K562 (cell line): ENCODE results near the gene S100A4. TPM values are rescaled to one million over a fixed set of nuclear protein-coding genes. Genes with fewer than 3 reads are reported as not detected.

Experiments used
- ATAC-seq: fragments of 200-7000 bp; cut with Tn5 transposase; 3 replicates; pipeline ENCODE4 v1.9.1; 2020; ENCODE audit warnings: moderate library complexity
- BruUV-seq: library from RNA; stranded (reverse); fragments of 400-500 nt; replicated peaks from 2 replicates; lab custom pipeline; 2021; lab: Mats Ljungman, UMichigan
- CTCF ChIA-PET: fragments of 300-600 bp; formaldehyde crosslinking; extraction: SDS; loops from one replicate; lab custom pipeline; 2021; ENCODE audit warnings: low intra/inter-chr PET ratio; lab: Yijun Ruan, JAX
- POLR2A ChIA-PET: fragments of 300-600, 350-650 bp; sonication (Branson Sonifier 250); formaldehyde crosslinking; extraction: SDS; loops from one replicate; lab custom pipeline; 2021; ENCODE audit warnings: antibody characterized with exemption, inconsistent platforms; lab: Yijun Ruan, JAX
- DNase-seq, 4 experiments: peaks; one replicate each; pipeline versions ENCODE4 v3.0.0 to v3.0.0-alpha.2; 2011 to 2018; ENCODE audit warnings: low spot score in 3 of 4, mixed read lengths in 3 of 4; ENCODE audit errors: extremely low read depth in 1 of 4
- FAIRE-seq: peaks from 2 replicates; lab custom pipeline; 2011; peaks lifted over from hg19 to GRCh38; lab: Jason Lieb, UNC
- H2AFZ ChIP-seq: 2 replicates; pipeline ENCODE4 v1.6.0; 2011; ENCODE audit warnings: low read depth, low read length, control low read depth, inconsistent platforms
- H3K27ac ChIP-seq: fragments of 200-600 bp; 3 replicates; pipeline ENCODE4 v1.8.0; 2011; ENCODE audit warnings: low read depth, mild to moderate bottlenecking, control low read depth, inconsistent platforms, low read length, moderate library complexity, mixed read lengths; ENCODE audit errors: extremely low read depth
- H3K27me3 ChIP-seq, 2 experiments: fragments of 300-600 bp in 1 of 2; 2 replicates in 1 of 2; 3 replicates in 1 of 2; pipeline versions ENCODE4 v1.6.0 to v1.8.0; 2011; ENCODE audit warnings: inconsistent platforms in 2 of 2, low read length in 2 of 2, mild to moderate bottlenecking in 1 of 2, mixed read lengths in 1 of 2, moderate library complexity in 1 of 2; ENCODE audit not compliant: control insufficient read depth in 2 of 2, insufficient read depth in 2 of 2
- H3K36me3 ChIP-seq: fragments of 300-600 bp; 3 replicates; pipeline ENCODE4 v1.8.0; 2011; ENCODE audit warnings: mild to moderate bottlenecking, low read length, inconsistent platforms; ENCODE audit not compliant: control insufficient read depth, insufficient read depth
- H3K4me1 ChIP-seq, 2 experiments: fragments of 200-600 bp in 1 of 2; replicated peaks in 1 of 2; 2 replicates in 1 of 2; 3 replicates in 1 of 2; pipeline versions ENCODE4 v1.5.1 to v1.8.0; 2011; ENCODE audit warnings: inconsistent platforms in 2 of 2, low read length in 2 of 2, mild to moderate bottlenecking in 1 of 2, mixed read lengths in 1 of 2, moderate library complexity in 1 of 2; ENCODE audit not compliant: control insufficient read depth in 2 of 2, insufficient read depth in 2 of 2
- H3K4me2 ChIP-seq: 2 replicates; pipeline ENCODE4 v1.6.1; 2011; ENCODE audit warnings: low read length, control low read depth, inconsistent platforms, mixed read lengths; ENCODE audit not compliant: insufficient read depth
- H3K4me3 ChIP-seq: fragments of 200-600 bp; sonication (generic), shearing (Covaris generic); 2 replicates; pipeline ENCODE4 v1.5.1; 2016; ENCODE audit warnings: control low read depth, inconsistent platforms
- H3K79me2 ChIP-seq: fragments of 200-600 bp; 3 replicates; pipeline ENCODE4 v1.8.0; 2011; ENCODE audit warnings: low read length, inconsistent platforms; ENCODE audit not compliant: control insufficient read depth, insufficient read depth
- H3K9ac ChIP-seq, 2 experiments: 2 replicates each; pipeline versions ENCODE4 v1.6.0 to v1.6.1; 2011; ENCODE audit warnings: low read depth in 2 of 2, low read length in 2 of 2, control low read depth in 1 of 2, inconsistent platforms in 1 of 2, mild to moderate bottlenecking in 1 of 2, mixed read lengths in 1 of 2; ENCODE audit not compliant: insufficient read depth in 1 of 2
- H3K9me1 ChIP-seq: one replicate; pipeline ENCODE4 v1.6.0; 2011; ENCODE audit warnings: inconsistent platforms, mild to moderate bottlenecking, low read length, moderate library complexity; ENCODE audit not compliant: control insufficient read depth, insufficient read depth
- H3K9me3 ChIP-seq: replicated peaks from 2 replicates; pipeline ENCODE4 v1.5.1; 2011; ENCODE audit warnings: low read depth, low read length, inconsistent platforms; ENCODE audit not compliant: control insufficient read depth, insufficient read depth
- H4K20me1 ChIP-seq: replicated peaks from 2 replicates; pipeline ENCODE4 v1.6.1; 2011; ENCODE audit warnings: low read length, inconsistent platforms, mixed read lengths; ENCODE audit not compliant: control insufficient read depth, insufficient read depth
- ARID3A ChIP-seq: IDR thresholded peaks from 2 replicates; pipeline ENCODE4 v1.6.1; 2012; ENCODE audit warnings: low read depth, low read length, improper control_type of control experiment, borderline replicate concordance
- CXXC5 ChIP-seq: fragments of 250-450 bp; sonication (Bioruptor Pico); IDR thresholded peaks from 2 replicates; pipeline ENCODE4 v1.8.0; 2022; ENCODE audit warnings: inconsistent platforms, mild to moderate bottlenecking, moderate library complexity
- HDAC2 ChIP-seq: fragments of 450-650 bp; IDR thresholded peaks from 2 replicates; pipeline ENCODE4 v1.6.1; 2016; ENCODE audit warnings: mild to moderate bottlenecking
- HNRNPUL1 ChIP-seq: fragments of 200-400 bp; formaldehyde crosslinking; IDR thresholded peaks from 2 replicates; pipeline ENCODE4 v1.6.1; 2017; ENCODE audit warnings: low read length
- MAZ ChIP-seq, 2 experiments: fragments of 450-650 bp in 1 of 2; sonication (generic) in 1 of 2; formaldehyde crosslinking; IDR thresholded peaks in 1 of 2; conservative IDR thresholded peaks in 1 of 2; 2 replicates each; pipeline versions ENCODE4 v1.4.0 to v1.5.0; 2020; ENCODE audit warnings: mild to moderate bottlenecking in 1 of 2, missing genetic modification reagents in 1 of 2
- MNT ChIP-seq, 2 experiments: fragments of 450-650 bp; conservative IDR thresholded peaks; 2 replicates each; pipeline ENCODE4 v1.6.1; 2017; ENCODE audit warnings: mild to moderate bottlenecking in 2 of 2, moderate library complexity in 2 of 2
- NCOA2 ChIP-seq, 2 experiments: fragments of 450-650 bp; IDR thresholded peaks; 2 replicates each; pipeline ENCODE4 v1.6.1; 2018; ENCODE audit warnings: mild to moderate bottlenecking in 2 of 2, moderate library complexity in 1 of 2; ENCODE audit not compliant: partially characterized antibody in 2 of 2
- NFRKB ChIP-seq: fragments of 450-650 bp; IDR thresholded peaks from 2 replicates; pipeline ENCODE4 v1.6.1; 2016; ENCODE audit warnings: low read depth
- NONO ChIP-seq, 2 experiments: fragments of 200-400 bp in 1 of 2; fragments of 450-650 bp in 1 of 2; formaldehyde crosslinking in 1 of 2; IDR thresholded peaks; 2 replicates each; pipeline ENCODE4 v1.6.1; 2017; ENCODE audit warnings: low read depth in 2 of 2, mild to moderate bottlenecking in 2 of 2, moderate library complexity in 2 of 2, low read length in 1 of 2
- PCBP1 ChIP-seq: fragments of 200-400 bp; formaldehyde crosslinking; IDR thresholded peaks from 2 replicates; pipeline ENCODE4 v1.6.1; 2018; ENCODE audit warnings: mild to moderate bottlenecking, low read depth, low read length; ENCODE audit not compliant: poor library complexity, severe bottlenecking
- POLR3A ChIP-seq: IDR thresholded peaks from 2 replicates; pipeline ENCODE4 v1.6.1; 2011; ENCODE audit warnings: borderline replicate concordance, mild to moderate bottlenecking, moderate library complexity; ENCODE audit not compliant: insufficient read length, insufficient read depth; ENCODE audit errors: extremely low read depth
- SAFB ChIP-seq: fragments of 200-400 bp; formaldehyde crosslinking; IDR thresholded peaks from 2 replicates; pipeline ENCODE4 v1.6.1; 2017; ENCODE audit warnings: low read depth, low read length, borderline replicate concordance
- THRAP3 ChIP-seq: fragments of 450-650 bp; IDR thresholded peaks from 2 replicates; pipeline ENCODE4 v1.6.1; 2016; ENCODE audit warnings: mild to moderate bottlenecking, inconsistent platforms, borderline replicate concordance
- ZBTB26 ChIP-seq: fragments of 450-650 bp; formaldehyde crosslinking; IDR thresholded peaks from 2 replicates; pipeline ENCODE4 v1.4.0; 2022; ENCODE audit warnings: missing genetic modification characterization
- ZKSCAN3 ChIP-seq: fragments of 250-450 bp; sonication (Bioruptor Pico); IDR thresholded peaks from 2 replicates; pipeline ENCODE4 v1.4.0; 2020
- ZNF395 ChIP-seq: fragments of 200-800 bp; sonication (Bioruptor generic); IDR thresholded peaks from 2 replicates; pipeline ENCODE4 v1.6.1; 2017; ENCODE audit warnings: missing genetic modification characterization, missing compliant biosample characterization
- in situ Hi-C: fragments of 300-500 bp; cut with MboI; formaldehyde crosslinking; loops from 4 replicates; pipeline ENCODE4 v1.15.0; 2018; ENCODE audit warnings: inconsistent platforms, mixed read lengths
- intact Hi-C: fragments of 100-400 bp; cut with micrococcal nuclease; formaldehyde crosslinking; loops from 2 replicates; pipeline ENCODE4 v1.14.2; 2022
- polyA plus RNA-seq, 8 experiments: library from polyadenylated mRNA; depleted of rRNA in 4 of 8; stranded (reverse) in 5 of 8; unstranded in 3 of 8; fragments of >200 nt; fragmentation: Nextera tagmentation in 2 of 8; fragmentation: Illumina TruSeq in 1 of 8; extraction: Ambion mirVana in 2 of 8; extraction: Trizol in 1 of 8; gene quantifications; 2 replicates each; pipeline versions ENCODE4 v1.2.1 to v1.2.3, GENCODE V29; 2011 to 2014; ENCODE audit warnings: inconsistent platforms in 1 of 8, missing spikeins in 1 of 8
- total RNA-seq, 7 experiments: library from RNA; depleted of rRNA in 6 of 7; stranded (reverse); fragments of >200 nt in 6 of 7; fragmentation: Illumina TruSeq in 2 of 7; extraction: Trizol in 2 of 7; gene quantifications; 2 replicates each; pipeline versions ENCODE4 v1.2.1 to v1.2.3, GENCODE V29; 2011 to 2021; ENCODE audit warnings: low replicate concordance in 1 of 7

S100A4 gene
- total and polyA plus RNA-seq, 9 of the 15 experiments (the other 6 are each of a cell fraction or from before 2014, with no cell fraction given): 3.7 to 20.1 (median 11.2) TPM

- no peak for TF ChIP-seq MNT (conservative IDR thresholded peaks at IDR 0.05)
- TF ChIP-seq CXXC5 (CRISPR knock-in tag): no peak
- TF ChIP-seq SAFB: no peak
Observed at GRCh38 chr1:153578936-153579335, 33.3 kb upstream of the S100A4 start (continued).

- no peaks in the 10 kb centered on the region for H3K9me1 ChIP-seq
- no peak for FAIRE-seq
- no peaks in the 10 kb centered on the region for H3K36me3 ChIP-seq
- H4K20me1 ChIP-seq: no peaks in the 10 kb centered on the region
- no peaks in the 10 kb centered on the region for H3K79me2 ChIP-seq
- BruUV-seq: no TSS peak
- intact Hi-C loops: no loop called here
- H3K9ac ChIP-seq: no peak overlapping the region
- H3K4me3 ChIP-seq: no peak overlapping the region
- POLR2A ChIA-PET: interaction anchor here (0.6 to 1.1 kb wide), 3 partner anchors 15 to 52 kb away, joined by 3 read pairs; no protein-coding TSS in a partner anchor
- CTCF ChIA-PET: no interaction called here
- ATAC-seq: no peak
- H3K9me3 ChIP-seq: no peaks in the 10 kb centered on the region
- DNase-seq: no peak
- no peaks in the 10 kb centered on the region for H3K27me3 ChIP-seq
- no peak overlapping the region for H3K4me2 ChIP-seq
- in situ Hi-C loops: no loop called here
- no peak overlapping the region for H3K27ac ChIP-seq
- peaks cover 0 to 5% of the 10 kb centered on the region in 2 experiments; a peak in 2 of 5 replicates for H3K4me1 ChIP-seq
- H2AFZ ChIP-seq: no peak overlapping the region
- TF ChIP-seq ZNF395 (CRISPR knock-in tag) (no peak), MAZ (CRISPR knock-in tag; conservative IDR thresholded peaks at IDR 0.05 in 1 of 2, IDR thresholded peaks at IDR 0.05 in 1 of 2) (no peak), ZKSCAN3 (CRISPR knock-in tag) (no peak), ZBTB26 (CRISPR knock-in tag) (no peak), POLR3A (no peak), THRAP3 (no peak), ARID3A (no peak), NCOA2 (IDR thresholded peaks at IDR 0.05; ENCODE audit: partially characterized antibody in 2 of 2) (no peak), HDAC2 (no peak), PCBP1 (no peak), NFRKB (no peak), NONO (IDR thresholded peaks at IDR 0.05; ENCODE audit: low read depth in 2 of 2, low read length in 1 of 2) (no peak), HNRNPUL1 (no peak)
Observed at GRCh38 chr1:153578490-153578889, 32.9 kb upstream of the S100A4 start.
